Stomach (tissue), 9 donors: ENCODE data around the gene LRRC31. TPM values are rescaled to one million over a fixed set of nuclear protein-coding genes. Genes with fewer than 3 reads are reported as not detected.

Source experiments
- DNase-seq, 2 donors: peaks; one replicate each; pipeline versions ENCODE4 v3.0.0 to v3.0.0-alpha.2; 2013 to 2019
- H3K27ac ChIP-seq, 5 donors: fragments of 200-600 bp in 4 of 5; sonication (generic) in 4 of 5; one replicate each; pipeline ENCODE4 v1.5.1; 2013 to 2019; ENCODE audit warnings: mild to moderate bottlenecking in 1 of 5, moderate library complexity in 1 of 5
- H3K27me3 ChIP-seq, 3 donors: fragments of 200-600 bp; sonication (generic); one replicate each; pipeline ENCODE4 v1.5.1; 2017 to 2019; ENCODE audit warnings: mixed run types in 1 of 3
- H3K36me3 ChIP-seq, 4 donors: fragments of 200-600 bp; sonication (generic); 1 replicate in 3 of 4; 2 replicates in 1 of 4; pipeline ENCODE4 v1.5.1; 2016 to 2019
- H3K4me1 ChIP-seq, 4 donors: fragments of 200-600 bp; sonication (generic); one replicate each; pipeline ENCODE4 v1.5.1; 2016 to 2019
- H3K4me3 ChIP-seq, 4 donors: fragments of 200-600 bp; sonication (generic) in 3 of 4; one replicate each; pipeline ENCODE4 v1.5.1; 2016 to 2019; ENCODE audit warnings: mild to moderate bottlenecking in 1 of 4
- H3K9me3 ChIP-seq, 4 donors: fragments of 200-600 bp; sonication (generic); one replicate each; pipeline ENCODE4 v1.5.1; 2016 to 2019
- CTCF ChIP-seq, 7 experiments: fragments of 450-650 bp in 4 of 7; fragments of 200-600 bp in 3 of 7; sonication (generic) in 3 of 7; IDR thresholded peaks; one replicate each; pipeline ENCODE4 v1.5.1; 2016 to 2019; ENCODE audit warnings: antibody characterized with exemption in 7 of 7, control low read depth in 2 of 7, mild to moderate bottlenecking in 1 of 7
- EP300 ChIP-seq: sonication (generic); formaldehyde crosslinking; IDR thresholded peaks from one replicate; pipeline ENCODE4 v1.6.1; 2017; ENCODE audit warnings: antibody characterized with exemption
- POLR2A ChIP-seq, 4 donors: fragments of 450-650 bp; IDR thresholded peaks; one replicate each; pipeline ENCODE4 v1.6.1; 2016; ENCODE audit warnings: antibody characterized with exemption in 4 of 4, control low read depth in 2 of 4, mild to moderate bottlenecking in 1 of 4, moderate library complexity in 1 of 4
- POLR2AphosphoS5 ChIP-seq, 3 donors: sonication (generic); formaldehyde crosslinking; IDR thresholded peaks; one replicate each; pipeline ENCODE4 v1.6.1; 2016; ENCODE audit warnings: antibody characterized with exemption in 3 of 3
- WGBS, 5 donors: extraction: QIAGEN DNeasy Blood & Tissue Kit in 3 of 5; methylation state at CpG; one replicate each; pipeline versions ENCODE4 v1.1.5 to v1.1.7; 2013 to 2018; 5-methylcytosine and 5-hydroxymethylcytosine counted together
- intact Hi-C: fragments of 100-400 bp; cut with DNase I; formaldehyde crosslinking; loops from one replicate; pipeline ENCODE4 v1.15.1; 2023; ENCODE audit warnings: low total_unique reads
- polyA plus RNA-seq, 3 donors: library from polyadenylated mRNA; stranded (reverse); fragments of 200-250 nt; gene quantifications; one replicate each; pipeline ENCODE4 v1.2.3, GENCODE V29; 2013
- total RNA-seq, 5 donors: library from RNA; depleted of rRNA; stranded (reverse); fragments of >200 nt; gene quantifications; one replicate each; pipeline versions ENCODE4 v1.1.0 to v1.2.3, GENCODE V29; 2014 to 2016
- donor health status: healthy with polysubstance abuse.
- donor health status: Bipolar disorder and iron deficiency.
- donor health status: healthy.

Gene LRRC31
- total and polyA plus RNA-seq, 8 donors, result 1.8 to 35.3 (median 9.9) TPM

- no peak for TF ChIP-seq EP300
- no peak for TF ChIP-seq POLR2AphosphoS5 (IDR thresholded peaks at IDR 0.05)
- TF ChIP-seq CTCF (IDR thresholded peaks at IDR 0.05), result no peak
- TF ChIP-seq POLR2A (IDR thresholded peaks at IDR 0.05), result no peak
These were observed 27.5 kb upstream of the LRRC31 start for GRCh38 chr3:169897284-169897683.

GRCh38 chr3:169895072-169895471 is 25.3 kb upstream of the LRRC31 start:
- Histone ChIP-seq H3K27ac (no peak overlapping the region), H3K27me3 (no peaks in the 10 kb centered on the region), H3K36me3 (no peaks in the 10 kb centered on the region), H3K9me3 (no peaks in the 10 kb centered on the region), H3K4me1 (no peaks in the 10 kb centered on the region), H3K4me3 (no peak overlapping the region)
- no peak for DNase-seq
- no peak for TF ChIP-seq POLR2A (IDR thresholded peaks at IDR 0.05)
- TF ChIP-seq EP300, result no peak
- no peak for TF ChIP-seq CTCF (IDR thresholded peaks at IDR 0.05)
- TF ChIP-seq POLR2AphosphoS5 (IDR thresholded peaks at IDR 0.05), result no peak
- 63 to 69% (median 68%) methylated on average over 6 of the region's 6 CpGs for WGBS, 5 donors
- intact Hi-C loops, result no loop called here

More at GRCh38 chr3:169897284-169897683, 27.5 kb upstream of the LRRC31 start:
- Histone ChIP-seq H3K27me3 (no peaks in the 10 kb centered on the region), H3K9me3 (peaks cover 0 to 18% (median 16%) of the 10 kb centered on the region in 4 donors), H3K4me3 (no peak overlapping the region), H3K4me1 (no peaks in the 10 kb centered on the region), H3K27ac (no peak overlapping the region), H3K36me3 (no peaks in the 10 kb centered on the region)
- intact Hi-C loops, result no loop called here
- DNase-seq, result no peak
- 96 to 100% (median 100%) methylated on average over 1 of the region's 1 CpG for WGBS, 5 donors

- no peak for DNase-seq
- Histone ChIP-seq H3K9me3 (no peaks in the 10 kb centered on the region), H3K4me3 (no peak overlapping the region), H3K4me1 (no peaks in the 10 kb centered on the region), H3K27me3 (no peaks in the 10 kb centered on the region), H3K27ac (no peak overlapping the region), H3K36me3 (no peaks in the 10 kb centered on the region)
- WGBS, 5 donors, result 37 to 50% (median 40%) methylated on average over 7 of the region's 7 CpGs
- intact Hi-C loops, result no loop called here
- TF ChIP-seq CTCF (IDR thresholded peaks at IDR 0.05) (no peak), POLR2A (IDR thresholded peaks at IDR 0.05) (no peak), POLR2AphosphoS5 (IDR thresholded peaks at IDR 0.05) (no peak), EP300 (no peak)
These were observed 24.4 kb upstream of the LRRC31 start for GRCh38 chr3:169894110-169894509.

GRCh38 chr3:169891886-169892285 is 22.2 kb upstream of the LRRC31 start:
- H3K27me3 ChIP-seq, result no peaks in the 10 kb centered on the region
- no peak for TF ChIP-seq EP300
- TF ChIP-seq POLR2AphosphoS5 (IDR thresholded peaks at IDR 0.05), result no peak
- TF ChIP-seq POLR2A (IDR thresholded peaks at IDR 0.05), result no peak
- no peak for TF ChIP-seq CTCF (IDR thresholded peaks at IDR 0.05)
- H3K27ac ChIP-seq, result no peak overlapping the region
- DNase-seq, result no peak
- H3K36me3 ChIP-seq, result no peaks in the 10 kb centered on the region
- intact Hi-C loops, result no loop called here
- peaks cover 0 to 3% (median under 1%) of the 10 kb centered on the region in 4 donors for H3K4me1 ChIP-seq
- H3K4me3 ChIP-seq, result no peak overlapping the region
- WGBS, 5 donors, result 67 to 79% (median 77%) methylated on average over 7 of the region's 7 CpGs
- no peaks in the 10 kb centered on the region for H3K9me3 ChIP-seq
